ENCODE results near the gene TSEN15.

GRCh38 chr1:184112176-184112948 is 60.8 kb downstream of the TSEN15 start:
- TF ChIP-seq EZH2phosphoT487 (conservative IDR thresholded peaks at IDR 0.05; ENCODE audit: low read length) (no peak), CTCF (IDR thresholded peaks at IDR 0.05; ENCODE audit: insufficient read depth, low read length, poor library complexity, severe bottlenecking) (no peak)

Data from SU-DHL-6 (cell line).